DMS114 treated with DMSO at 0.1 percent for 48 hours (cell line): ENCODE data around the gene FAM174B.

Experiments
- DNase-seq: peaks from one replicate; lab custom pipeline; 2025; ENCODE audit not compliant: unreplicated experiment; lab: John Stamatoyannopoulos, UW

The FAM174B gene

DNA sequence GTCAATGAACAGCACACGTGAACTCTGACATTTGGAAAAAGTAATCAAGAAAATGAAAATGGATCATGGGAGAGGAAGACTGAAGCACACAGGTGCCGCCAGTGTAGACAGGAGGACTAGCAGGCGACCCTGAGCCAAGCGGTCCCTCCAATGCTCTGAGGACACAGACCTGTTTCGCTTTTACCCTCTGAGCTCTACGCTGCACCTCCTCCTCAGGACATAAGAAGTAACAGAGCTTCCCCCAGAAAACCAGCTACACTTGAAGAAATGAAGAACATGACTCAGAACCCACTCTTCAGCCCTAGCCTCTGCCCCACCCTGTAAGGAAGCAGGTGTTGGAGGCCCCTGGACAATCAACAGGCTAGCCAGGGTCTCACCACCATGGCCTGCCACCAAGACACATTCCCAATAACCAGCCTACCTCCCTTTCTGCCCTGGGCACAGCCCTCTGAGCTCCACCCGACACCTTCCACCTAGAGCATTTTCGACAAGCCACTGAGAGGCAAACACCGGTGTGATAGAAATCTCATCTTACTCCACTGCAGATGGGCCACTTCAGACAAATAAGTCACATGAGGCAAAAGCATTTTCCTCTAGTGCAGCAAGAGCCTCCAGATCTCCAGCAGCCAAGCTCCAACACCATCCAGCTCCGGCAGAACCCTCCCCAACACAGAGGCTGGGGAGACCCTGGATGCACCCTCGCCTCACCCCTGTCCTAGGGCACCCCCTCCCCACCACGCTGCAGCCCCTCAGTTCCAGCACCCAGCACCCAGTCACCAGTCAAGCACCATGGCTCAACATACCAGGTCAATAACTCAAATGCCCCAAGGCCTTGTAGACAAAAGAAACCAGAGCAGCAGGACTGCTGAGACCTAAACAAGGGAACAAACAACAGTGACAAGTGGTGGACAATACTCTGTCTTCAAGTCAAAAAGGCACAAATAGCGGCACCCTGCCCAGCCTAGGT lies 11.4 kb downstream of the FAM174B start:
- DNase-seq, result no peak

DNA sequence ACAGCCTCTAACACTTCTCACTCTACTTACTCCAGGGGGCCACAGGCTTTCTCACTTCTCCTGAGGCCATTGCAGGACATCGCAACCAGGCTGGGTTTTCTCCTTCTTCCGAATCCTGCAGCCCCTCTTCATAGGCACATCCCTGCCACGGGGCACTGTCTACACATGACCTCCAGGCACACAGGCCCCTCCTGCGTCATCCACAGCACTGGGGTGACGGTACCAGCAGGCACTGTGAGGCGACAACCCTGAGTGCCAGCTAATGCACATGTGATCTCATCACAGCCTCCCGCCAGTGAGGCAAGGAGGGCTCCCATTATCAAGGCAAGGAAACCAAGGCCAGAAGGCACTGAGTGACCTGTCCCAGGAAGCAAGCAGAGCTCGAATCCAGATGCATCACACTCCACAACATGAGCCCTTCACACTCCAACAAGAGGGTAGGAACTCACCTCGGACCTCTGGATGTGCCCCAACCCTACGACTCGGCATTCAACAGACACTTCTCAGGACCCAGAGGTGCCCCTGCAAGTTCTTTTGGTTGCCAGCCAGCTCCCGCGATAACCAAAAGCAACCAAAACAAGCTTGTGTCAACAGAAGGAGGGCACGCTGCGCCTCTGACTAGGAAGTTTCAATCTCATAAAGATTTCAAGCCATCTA lies 16.7 kb downstream of the FAM174B start:
- no peak for DNase-seq

DNA sequence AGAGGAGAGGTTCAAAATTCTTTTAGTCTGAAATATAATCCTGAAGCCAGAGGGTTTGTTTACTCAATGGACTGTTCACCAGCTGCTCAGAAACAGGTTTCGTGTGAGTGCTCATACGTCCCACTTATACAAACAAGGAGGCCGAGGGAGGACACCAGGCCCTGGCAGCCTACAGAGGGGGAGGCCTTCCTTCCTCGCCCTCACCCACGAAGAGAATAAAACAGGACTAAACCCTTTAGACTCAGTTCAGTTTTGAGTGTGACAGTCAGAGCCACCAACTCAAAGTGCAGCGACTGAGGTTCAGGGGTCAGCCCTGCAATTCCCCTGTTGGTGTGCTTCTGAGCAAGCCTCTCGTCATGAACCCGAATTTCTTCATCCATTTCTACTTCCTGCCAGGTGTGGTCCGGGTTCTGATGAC lies 17.3 kb downstream of the FAM174B start:
- no peak for DNase-seq

DNA sequence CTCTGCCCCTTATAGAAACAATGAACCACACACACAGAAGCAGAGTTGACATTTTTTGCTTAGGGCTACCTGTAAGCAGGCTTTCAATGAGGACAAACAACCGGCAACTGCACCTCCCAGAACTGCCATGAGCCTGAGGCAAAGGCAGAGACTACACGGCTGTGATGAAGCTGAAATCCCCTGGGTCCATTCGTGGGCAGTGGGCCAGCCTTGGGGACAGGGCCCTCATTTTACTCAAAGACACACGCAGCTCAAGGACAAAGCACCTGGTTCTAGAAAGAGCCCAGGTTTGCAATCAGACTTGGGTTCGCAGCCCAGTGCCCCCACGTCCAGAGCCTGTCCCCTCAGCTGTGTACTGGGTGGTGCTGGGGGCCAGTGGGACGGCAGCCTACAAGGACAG lies 17.9 kb downstream of the FAM174B start:
- no peak for DNase-seq

DNA sequence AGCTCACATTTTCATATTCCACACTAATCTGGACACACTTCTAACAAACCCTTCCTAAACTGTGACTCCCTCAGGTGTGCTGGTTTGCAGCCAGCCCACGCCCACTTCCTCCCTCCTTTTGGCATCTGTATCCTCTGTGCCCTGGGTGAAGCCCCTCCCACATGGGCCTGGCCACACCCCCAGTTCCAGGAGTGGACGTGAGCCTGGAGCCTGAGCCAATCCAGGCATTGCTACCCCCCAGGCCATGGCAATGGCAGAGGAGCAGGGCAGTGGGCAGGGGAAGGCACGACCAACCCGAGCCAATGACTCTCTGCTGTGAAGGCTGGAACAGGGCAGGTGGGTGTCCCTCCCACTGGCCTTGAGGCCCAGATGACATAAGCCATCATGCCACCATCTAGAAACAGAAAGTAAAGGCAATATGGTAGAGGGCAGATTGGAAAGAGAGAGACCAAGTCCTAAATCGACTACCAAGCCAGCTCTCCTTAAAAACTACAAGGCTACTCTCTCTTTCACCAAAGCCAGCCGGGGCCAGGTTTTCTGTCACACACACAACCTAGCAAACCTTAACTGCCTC lies 18.6 kb downstream of the FAM174B start:
- DNase-seq, result no peak

DNA sequence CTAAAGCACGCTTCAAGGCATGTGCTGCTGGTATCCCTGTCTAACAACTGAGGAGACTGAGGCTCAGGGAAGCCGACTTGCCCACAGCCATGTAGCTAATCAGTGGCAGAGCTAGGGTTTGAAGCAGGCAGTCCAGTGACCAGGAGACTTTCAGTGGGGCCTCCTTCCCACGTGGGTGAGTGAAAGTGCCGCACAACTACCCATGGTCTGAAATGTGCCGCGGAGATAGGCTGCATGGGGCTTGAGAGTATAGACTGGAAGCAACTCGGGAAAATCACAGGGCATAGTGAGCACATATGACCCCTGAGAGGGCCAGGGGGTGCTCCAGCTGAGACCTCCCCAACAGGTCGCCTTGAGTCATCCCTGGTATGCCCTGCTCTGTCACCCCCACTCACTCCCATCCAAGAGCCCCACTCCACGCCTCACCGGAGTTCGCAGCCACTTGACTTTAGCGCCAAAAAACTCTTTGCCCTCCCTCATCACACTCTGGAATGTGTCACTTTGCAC lies 19.1 kb downstream of the FAM174B start:
- no peak for DNase-seq

DNA sequence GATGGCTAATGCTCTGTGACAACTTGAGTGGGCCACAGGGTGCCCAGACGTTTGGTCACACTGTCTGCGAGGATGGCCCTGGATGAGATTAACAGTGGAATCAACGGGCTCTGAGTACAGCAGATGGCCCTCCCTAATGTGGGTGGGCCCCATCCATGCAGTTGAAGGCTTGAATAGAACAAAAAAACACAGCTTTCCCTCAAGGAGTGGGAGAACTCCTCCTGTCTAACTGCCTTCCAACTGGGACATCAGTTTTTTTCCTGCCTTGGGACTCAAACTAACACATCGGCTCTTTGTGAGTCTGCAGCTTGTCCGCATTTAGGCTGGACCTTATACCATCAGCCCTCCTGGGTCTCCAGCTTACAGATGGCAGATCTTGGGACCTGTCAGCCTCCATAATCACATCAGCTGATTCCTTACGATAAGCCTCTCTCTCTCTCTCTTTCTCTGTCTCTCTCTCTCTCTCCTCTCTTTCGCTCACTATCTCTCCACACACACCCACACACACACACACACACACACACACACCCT lies 20.8 kb downstream of the FAM174B start:
- DNase-seq, result no peak

DNA sequence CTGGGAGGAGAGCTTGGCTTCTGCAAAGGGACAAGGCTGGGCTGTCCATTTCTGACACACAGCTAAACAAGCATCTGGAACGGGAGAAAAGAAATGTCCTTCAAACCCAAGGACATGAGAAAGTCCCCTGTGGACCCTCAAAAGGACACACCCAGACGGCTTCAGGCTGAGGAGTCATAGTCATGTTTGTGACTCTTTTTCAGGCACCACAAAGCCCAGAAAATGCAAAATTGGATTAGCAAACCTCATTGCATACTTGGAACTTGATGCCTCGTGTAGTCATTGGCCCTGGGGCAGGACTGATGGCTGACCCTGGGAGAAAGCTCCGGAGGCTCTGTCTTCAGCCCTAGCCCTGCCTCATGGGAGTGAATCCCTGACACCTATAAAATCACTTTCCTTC lies 21.5 kb downstream of the FAM174B start:
- no peak for DNase-seq

DNA sequence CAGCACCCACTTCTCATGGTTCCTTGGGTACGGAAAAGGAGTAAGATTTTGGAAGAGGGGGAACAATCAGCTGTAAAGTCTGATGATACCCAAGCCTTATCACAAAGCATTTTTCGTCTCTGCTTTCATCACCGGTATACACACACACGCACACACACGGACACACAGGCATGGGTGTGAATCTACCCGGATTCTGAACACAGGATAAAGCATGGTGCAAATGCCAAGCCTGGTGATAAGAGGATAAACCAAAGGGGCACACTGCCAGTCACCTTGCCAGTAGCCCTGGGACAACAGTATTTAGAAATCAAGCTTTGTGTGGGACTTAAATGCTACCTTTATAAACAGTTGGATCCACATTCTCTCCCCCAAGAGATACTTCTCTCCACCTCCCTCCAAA lies 22.2 kb downstream of the FAM174B start:
- no peak for DNase-seq

DNA sequence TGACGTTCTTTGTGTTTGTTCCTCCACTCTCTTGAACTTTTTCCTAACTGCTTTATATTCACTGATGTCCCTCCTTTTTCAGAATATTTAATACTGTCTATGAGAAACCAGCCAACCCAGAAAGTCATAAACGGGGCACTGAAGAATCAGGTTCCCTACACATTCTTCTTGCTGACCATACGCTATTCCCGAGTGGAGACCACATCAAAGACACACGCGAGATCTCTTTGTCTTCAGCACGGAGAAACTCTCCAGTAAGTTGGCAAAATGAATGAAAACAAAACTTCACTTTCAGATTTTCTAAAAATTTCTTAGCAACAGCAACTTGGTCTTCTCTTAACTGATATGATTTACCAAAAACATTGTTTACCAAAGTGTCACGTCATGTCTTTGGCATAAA lies 22.6 kb downstream of the FAM174B start:
- no peak for DNase-seq

DNA sequence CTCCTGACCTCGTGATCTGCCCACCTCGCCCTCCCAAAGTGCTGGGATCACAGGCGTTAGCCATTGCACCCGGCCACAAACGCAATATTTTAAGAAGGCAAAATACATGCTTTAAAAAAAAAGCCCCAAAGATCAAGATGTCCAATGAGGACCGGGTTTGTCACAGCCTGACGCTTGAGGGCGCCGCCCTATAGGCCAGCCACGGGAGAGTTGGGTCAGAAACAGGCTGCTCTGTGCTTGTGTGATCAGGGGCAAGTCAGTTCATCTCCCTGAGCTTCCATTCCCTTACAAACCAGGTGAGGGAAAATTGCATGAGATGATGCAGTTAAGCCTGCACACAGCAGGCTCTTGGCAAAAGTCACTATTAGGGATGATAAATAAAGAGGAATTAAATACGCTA lies 23.9 kb downstream of the FAM174B start:
- DNase-seq, result no peak

DNA sequence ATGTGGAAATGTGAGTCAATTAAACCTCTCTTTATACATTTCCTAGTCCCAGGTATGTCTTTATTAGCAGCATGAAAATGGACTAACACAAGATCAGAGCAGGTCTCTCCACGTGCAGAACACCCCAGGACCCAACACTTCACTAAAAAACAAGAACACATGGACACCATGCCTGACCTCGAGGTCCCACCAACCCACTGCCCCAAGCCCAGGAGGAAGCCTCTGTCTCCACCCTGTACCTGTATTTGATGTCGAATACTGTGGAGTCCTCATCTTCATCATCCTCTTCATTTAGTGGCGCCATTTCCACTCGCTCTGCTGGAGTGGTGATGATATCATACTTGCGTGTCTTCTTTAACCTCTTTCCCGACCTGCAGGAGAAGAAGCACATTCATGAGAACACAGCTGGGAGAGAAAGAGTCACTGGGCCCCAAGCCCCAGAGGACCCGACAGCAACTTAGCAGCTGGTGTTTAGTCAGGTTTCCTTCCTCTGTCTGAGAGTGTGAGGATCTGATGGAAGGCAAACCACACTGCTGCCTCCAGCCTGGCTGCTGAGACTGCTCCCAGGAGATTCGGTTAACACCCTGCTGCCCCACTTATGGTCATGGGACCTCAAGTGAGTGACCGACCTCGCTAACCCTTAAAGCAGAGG lies 25.5 kb downstream of the FAM174B start:
- DNase-seq, result no peak

DNA sequence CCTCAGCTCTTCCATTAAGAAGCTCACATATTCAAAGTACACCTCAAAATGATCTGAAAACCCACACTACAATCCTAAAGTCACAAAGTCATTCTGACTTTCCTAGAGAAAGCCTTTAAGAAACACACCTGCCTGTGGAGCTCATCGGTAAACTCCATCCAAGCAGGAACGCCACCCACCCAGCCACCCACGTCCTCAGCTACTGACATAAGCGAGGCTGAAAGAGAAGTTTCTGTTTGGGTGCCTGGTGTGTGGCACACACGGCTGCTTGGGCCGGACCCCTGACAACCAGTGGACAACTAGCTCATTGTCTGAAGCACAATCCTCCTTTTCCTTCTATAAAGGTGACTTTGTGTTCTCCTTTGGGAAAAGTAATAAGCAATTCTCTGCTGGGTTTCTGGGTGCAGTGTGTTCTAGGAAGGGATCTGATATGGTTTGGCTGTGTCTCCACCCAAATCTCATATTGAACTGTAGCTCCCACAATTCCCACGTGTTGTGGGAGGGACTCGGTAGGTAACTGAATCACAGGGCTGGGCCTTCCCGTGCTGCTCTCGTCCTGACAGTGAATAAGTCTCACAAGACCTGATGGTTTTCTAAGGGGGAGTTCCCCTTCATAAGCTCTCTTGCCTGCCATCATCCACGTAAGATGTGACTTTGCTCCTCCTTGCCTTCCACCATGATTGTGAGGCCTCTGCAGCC lies 26.1 kb downstream of the FAM174B start:
- no peak for DNase-seq

DNA sequence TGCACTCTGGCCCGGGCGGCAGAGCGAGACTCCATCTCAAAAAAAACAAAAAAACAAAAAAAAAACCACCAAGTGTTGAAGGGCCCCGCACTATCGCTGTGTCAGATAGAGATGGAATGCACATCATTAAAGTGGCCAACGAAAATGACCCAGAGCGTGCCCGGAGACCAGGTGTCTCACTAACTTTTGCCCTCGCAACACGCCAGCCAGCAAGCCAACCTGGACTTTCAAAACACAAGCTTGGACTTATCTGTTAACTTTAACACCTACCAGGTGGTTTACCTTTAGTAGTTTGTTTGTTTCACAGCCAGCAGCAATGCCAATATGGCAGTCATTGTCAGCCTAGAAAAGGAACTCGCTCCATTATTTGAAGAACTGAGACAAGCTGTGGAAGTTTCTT lies 28.6 kb downstream of the FAM174B start:
- DNase-seq, result no peak

DNA sequence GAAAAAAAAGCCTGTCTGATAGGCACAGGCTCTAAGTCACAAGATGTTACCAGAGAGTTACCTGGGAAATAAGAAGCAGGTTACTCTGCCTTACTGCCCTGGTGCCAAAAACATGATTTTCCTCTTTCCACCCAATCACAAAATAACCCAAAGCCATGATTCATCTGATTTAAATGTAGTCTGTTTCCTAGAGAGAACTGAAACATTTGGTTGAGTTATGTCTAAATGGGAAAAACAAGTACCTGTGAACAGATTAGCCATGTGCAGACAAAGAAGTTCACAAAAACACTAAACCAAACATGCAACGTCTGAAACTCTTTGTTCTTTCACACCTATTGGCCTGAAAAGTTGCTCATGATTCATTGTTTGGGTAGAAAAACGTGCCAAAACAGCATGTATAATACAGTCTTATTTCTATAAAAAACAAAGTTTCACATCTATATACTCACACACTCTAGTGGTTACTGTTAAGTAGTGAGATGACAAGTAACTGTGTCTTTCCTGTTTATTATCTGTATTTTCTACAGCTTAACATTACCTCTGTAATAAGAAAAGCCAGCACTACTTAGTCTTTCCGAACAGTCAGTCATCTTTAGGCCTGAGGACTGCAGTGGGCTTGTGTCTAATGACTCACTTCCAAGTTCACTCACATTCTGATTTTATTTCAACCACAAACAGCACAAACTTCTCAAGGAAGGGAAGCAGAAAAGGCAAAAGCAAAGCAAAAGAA lies 30.2 kb downstream of the FAM174B start:
- DNase-seq, result no peak

DNA sequence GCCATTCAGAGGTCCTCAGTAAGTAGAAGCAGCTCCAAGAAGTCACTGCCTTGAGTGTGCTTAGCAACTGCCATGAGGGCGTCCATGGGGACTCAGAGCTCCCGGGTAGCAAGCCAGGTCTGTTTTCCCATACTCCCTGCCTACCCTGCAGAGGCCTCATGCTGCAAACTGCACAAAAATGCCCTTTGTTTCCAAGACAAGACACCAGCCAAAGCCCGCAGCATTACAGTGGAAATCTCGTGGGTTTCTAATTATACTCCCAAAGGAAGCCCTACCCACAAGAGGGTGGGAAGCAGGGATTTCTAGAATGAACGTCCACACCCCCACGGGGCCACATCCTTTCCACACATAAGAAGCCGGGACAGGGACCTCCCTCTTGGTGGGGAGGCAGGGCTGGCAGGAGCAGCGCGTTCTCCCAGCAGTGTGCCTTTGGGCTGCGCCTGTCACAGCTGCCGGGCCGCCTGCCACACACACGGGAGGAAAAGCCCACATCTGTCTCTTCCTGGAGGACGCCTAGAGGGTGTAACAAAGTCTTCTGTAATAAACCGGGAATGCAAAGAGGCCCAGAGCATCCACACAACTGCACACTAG lies 31.1 kb downstream of the FAM174B start:
- DNase-seq, result no peak

DNA sequence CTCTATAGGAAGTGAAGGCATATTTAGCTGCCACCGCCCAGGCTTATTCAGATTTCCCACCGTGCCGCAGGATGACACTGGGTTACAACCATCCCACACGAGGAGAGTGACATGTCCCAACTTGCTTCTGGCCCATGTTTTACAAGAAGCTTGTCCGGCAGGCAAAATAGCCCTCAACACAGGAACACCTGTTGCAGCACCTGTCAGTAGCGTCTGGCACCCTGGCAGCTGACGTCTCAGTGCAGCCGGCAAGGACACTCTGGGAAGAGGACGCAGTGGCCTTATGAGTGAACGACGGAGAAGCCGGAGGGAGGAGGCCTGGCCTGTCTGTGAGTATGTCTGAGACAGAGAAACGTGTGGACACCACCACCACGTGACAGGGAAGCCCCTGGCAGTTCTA lies 32.1 kb downstream of the FAM174B start:
- DNase-seq, result no peak

DNA sequence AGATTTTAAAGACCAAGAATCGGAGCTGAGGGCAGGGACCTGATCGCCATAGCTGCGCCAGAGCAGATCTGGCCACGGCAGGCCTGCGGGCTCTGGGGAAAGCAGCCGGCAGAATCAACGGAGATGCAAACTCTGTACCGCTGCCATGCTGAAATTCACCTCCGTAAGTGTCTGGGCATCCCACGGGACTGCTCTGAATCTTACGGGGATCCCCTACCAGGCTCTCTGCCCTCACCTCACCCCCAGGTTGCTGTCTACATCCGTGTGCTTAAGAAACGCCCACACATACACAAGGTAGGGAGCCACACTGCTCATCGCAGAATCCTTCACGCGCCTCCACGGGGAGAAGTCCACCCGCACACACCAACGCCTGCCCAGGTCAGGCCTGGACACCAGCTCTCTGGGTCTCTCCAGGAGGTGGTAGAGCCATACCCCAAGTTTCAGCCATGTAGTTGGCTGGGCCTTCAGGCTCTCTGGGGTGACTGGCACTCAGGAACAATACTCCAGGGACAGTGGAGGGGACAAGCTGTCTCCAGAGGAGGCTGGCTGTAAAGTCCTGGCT lies 33.5 kb downstream of the FAM174B start:
- DNase-seq, result no peak

DNA sequence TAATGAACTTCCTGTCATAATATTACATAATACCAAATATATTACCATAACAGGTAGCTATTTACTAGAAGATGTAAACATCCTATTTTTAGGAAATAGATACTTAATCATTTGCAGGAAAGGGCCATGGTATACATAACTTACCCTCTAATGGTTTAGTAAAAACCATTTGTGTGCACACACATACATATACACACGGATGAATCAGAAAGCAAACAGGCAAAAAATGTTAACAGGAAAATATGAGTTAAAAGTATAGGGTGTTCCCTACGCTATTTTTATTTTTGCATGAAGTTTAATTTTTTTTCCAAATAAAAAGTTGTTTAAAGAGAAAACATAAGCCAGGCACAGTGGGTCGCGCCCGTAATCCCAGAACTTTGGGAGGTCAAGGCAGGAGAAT lies 34.6 kb downstream of the FAM174B start:
- no peak for DNase-seq
